ENCODE results near the gene KCNJ4.

DNA sequence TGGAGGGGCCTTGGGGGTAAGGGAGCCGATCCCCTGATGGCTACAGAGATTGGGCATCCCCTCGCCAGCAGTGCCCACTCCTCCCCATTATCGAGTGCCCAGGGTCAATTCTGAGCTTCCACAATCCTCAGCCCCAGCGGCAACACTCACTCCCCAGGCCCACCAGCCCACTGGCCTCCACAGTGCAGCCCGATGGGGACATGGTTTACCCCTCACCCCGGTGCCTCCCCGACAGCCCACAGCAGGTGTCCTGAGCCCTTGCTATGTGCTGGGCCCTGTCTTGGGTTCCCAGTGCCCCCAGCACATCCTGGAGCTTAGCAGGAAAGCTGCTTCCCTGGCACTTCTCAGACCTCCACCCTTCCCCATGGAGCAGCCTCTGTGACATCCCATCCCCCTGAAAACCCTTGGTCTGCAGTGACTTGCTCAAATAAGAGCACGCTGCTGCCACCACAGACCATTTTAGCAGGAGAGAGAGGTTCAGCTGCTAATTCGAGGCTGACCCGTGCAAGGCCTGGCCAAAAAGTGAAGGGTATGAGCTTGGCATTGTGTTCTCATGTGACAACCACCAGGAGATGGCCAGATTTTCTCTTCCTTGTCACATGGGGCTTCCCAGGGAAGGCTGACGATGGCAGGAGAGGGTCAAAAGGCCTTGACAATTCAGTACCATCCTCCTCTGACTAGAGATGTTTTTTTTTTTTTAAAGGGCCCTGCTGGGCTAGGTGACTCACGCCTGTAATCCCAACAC, 23.6 kb downstream of the KCNJ4 start:
- TF ChIP-seq, protein P1, sequence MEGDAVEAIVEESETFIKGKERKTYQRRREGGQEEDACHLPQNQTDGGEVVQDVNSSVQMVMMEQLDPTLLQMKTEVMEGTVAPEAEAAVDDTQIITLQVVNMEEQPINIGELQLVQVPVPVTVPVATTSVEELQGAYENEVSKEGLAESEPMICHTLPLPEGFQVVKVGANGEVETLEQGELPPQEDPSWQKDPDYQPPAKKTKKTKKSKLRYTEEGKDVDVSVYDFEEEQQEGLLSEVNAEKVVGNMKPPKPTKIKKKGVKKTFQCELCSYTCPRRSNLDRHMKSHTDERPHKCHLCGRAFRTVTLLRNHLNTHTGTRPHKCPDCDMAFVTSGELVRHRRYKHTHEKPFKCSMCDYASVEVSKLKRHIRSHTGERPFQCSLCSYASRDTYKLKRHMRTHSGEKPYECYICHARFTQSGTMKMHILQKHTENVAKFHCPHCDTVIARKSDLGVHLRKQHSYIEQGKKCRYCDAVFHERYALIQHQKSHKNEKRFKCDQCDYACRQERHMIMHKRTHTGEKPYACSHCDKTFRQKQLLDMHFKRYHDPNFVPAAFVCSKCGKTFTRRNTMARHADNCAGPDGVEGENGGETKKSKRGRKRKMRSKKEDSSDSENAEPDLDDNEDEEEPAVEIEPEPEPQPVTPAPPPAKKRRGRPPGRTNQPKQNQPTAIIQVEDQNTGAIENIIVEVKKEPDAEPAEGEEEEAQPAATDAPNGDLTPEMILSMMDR (IDR thresholded peaks at IDR 0.05), result no peak
- TF ChIP-seq POLR2AphosphoS5 (IDR thresholded peaks at IDR 0.05), result no peak
